KBM-7 (cell line): ENCODE measurements around the gene SLC25A41.

ENCODE experiments used
- DNase-seq: peaks from one replicate; pipeline ENCODE4 v3.0.0-alpha.2; 2015
- in situ Hi-C: fragments of 300-500 bp; cut with MboI; formaldehyde crosslinking; loops from 2 replicates; pipeline ENCODE4 v1.14.3; 2020; ENCODE audit warnings: low sequenced_read_pairs, low pct_unique_long_range_greater_than_20kb, mixed read lengths

The SLC25A41 gene

GRCh38 chr19:6433663-6434062, at the start of gene SLC25A41:
Gene SLC25A41, minus strand, starts transcription at chr19:6433763. Its CDS starts 70 bp downstream, at chr19:6433693.
- in situ Hi-C loops, result no loop called here
- no peak for DNase-seq

DNA sequence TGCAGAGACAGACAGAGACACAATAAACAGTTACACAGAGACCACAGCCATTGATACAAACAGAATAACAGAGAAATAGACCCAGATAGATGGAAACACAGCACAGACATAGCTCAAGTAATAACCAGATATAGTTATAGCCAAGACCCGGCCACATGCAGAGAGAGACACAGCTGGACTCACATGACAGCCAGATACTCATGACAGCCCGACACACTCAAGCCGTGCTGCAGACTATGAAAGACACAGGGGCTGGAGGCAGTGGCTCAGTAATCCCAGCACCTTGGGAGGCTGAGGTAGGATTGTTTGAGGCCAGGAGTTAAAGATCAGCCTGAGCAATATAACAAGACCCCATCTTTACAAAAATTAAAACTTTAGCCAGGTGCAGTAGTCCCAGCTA, 49.7 kb upstream of the SLC25A41 start:
- in situ Hi-C loops, result no loop called here
- DNase-seq, result no peak

GRCh38 chr19:6482343-6482686, 48.8 kb upstream of the SLC25A41 start:
- in situ Hi-C loops, result no loop called here
- no peak for DNase-seq

DNA sequence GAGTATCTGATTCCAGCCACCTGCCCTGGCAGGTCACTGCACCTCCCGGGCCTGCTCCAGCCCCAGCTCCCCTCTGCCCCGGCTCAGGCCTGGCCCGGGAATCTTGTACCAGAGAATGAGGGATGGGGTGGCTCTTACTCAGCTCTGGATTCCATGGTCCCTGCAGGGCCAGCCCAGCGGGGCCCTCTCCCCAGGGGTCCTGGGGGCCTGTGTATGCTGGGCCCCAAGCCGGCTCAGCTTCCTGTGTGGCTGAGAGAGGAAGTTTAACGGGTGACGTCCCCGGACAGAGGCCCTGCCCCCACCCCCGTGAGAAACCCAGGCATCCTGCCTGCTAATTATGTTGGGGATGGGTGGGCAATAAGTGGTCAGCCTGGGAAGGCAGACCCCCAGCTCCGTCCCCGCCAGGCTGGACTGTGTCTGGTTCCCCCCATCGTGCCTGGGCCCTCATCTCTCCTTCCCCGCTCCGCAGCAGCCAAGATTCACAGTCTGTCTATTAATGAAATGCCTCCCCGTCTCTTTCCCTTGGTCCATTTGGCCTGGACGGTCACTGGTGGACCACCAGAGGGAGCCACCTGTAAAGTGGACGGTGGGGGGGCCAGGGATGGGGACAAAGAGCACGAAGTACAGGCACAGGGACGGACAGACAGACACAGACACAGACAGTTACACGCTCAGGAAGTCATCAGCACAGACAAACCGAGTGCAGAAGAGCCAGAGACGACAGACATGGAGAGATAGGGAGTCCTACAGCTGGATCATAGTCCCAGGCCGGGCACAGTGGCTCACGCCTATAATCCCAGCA, 48.2 kb upstream of the SLC25A41 start, which contains the start of gene DENND1C:
Gene DENND1C, minus strand, starts transcription at position 247 of the 802 bp plus-strand sequence. Its CDS starts 92 bp downstream, at position 155.
- in situ Hi-C loops, result no loop called here
- peak; percentile 75 for DNase-seq

DNA sequence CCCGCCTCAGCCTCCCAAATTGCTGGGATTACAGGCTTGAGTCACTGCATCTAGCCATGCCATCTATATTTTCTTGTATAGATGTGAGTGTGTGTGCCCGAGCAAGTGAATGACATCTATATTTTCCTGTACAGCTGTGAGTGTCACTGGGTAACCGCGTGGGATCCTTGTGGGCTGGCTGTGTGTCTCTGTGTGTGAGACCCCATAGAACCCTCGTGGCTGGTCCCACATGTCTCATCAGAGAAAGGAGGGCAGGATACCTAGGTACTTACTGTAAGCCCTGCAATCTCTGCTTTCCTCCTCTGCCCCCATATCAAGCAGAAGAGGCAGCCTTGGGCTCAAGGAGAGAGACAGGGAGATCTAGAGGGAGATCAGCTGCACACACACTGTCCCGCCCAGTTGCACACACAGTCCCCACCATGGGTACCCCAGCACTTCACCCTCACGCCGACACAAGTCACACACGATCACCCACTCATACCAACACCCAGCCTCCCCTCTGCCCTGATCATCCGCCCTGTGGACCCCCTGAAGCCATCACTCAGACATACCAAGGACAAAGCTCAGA, 47.4 kb upstream of the SLC25A41 start:
- in situ Hi-C loops, result no loop called here
- DNase-seq, result no peak

GRCh38 chr19:6479836-6480398, 46.4 kb upstream of the SLC25A41 start:
- in situ Hi-C loops, result no loop called here
- no peak for DNase-seq

- no peak for DNase-seq
- in situ Hi-C loops, result no loop called here
These were observed 45.3 kb upstream of the SLC25A41 start for GRCh38 chr19:6478815-6479214.

- DNase-seq, result no peak
- in situ Hi-C loops, result no loop called here
These were observed 43.4 kb upstream of the SLC25A41 start for GRCh38 chr19:6476896-6477431.

DNA sequence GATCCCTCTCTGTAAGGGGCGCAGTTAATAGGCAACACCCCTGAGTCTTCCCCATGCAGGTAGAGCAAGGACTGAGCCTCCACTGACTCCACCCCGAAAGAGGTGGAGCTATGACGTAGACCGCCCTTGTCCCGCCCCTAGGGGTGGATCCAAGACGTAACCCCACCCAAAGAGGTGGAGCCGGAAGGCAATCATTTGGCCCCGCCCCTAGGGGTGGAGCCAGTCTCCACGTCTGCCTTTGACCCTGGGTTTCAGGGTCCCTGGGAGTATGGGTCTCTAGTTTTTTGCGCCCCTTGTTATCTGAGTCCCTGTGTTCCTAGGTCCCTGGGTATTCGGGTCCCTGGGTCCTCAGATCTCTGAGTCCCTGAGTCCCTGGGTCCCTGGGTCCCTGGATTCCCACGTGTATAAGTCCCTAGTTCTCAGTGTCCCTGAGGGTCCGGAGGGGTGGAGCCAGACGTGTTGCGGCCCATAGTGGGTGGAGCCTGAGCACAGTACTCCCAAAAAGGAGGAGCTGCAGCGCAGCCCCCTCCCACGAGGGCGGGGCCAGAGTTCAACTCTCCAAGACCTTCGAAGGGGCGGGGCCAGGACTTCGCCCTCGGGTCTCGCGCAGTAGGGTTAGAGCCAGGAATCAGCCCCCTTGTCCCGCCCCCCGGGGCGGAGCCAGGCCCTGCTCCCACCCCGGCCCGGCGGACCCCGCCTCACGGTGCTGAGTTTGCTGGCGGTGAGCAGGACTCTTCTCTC, 42.8 kb upstream of the SLC25A41 start:
- in situ Hi-C loops, result no loop called here
- no peak for DNase-seq

DNA sequence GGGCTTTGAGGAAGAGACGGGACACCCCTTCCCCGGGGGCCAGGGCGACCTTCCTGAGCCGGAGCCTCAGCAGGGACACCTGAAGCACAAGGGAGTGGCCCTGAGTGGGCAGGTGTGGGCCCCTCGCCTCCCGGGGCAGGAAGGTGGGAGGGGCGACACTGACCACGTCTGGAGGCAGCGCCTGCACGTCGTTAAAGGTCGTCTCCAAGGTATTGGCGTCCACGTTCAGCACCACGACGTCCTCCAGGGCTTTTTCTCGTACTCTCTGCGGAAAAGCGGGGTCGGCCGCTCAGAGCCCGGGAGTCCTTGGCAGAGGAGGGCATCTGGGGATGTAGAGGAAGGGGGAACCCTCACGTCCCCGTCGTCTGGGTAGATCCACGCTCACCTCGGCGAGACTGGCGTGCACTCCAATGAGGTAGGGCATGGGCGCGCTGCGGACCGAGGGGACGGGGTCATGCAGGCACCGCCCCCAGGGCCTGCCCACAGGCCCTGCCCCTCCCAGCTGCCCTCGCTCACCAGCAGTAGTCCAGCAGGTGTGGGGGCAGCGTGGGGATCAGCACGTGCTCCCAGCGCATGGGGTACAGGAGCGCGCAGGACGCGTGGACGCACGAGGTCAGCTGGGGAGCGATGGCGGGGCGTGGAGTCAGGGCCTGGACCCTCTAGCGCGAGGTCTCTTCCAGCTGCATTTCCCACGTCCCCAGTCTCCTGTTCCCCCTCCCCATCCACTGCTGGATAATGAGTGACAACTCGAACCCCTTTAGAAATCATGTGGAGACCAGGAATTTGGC, 42.0 kb upstream of the SLC25A41 start:
- in situ Hi-C loops, result no loop called here
- no peak for DNase-seq

DNA sequence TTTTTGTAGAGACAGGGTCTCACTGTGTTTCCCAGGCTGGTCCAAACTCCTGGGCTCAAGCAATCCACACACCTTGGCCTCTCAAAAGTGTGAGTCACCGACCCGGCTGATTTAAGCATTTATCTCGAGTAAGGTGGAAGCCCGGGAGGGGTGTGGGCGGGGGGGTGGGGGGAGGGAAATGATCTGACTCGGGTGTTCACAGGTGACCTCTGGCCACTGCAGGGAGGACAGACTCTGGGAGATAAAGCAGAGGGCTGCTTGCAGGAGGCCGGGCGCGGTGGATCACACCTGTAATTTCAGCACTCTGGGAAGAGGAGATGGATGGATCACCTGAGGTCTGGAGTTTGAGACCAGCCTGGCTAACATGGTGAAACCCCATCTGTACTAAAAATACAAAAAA, 40.1 kb upstream of the SLC25A41 start:
- in situ Hi-C loops, result no loop called here
- no peak for DNase-seq

GRCh38 chr19:6472713-6473112, 39.1 kb upstream of the SLC25A41 start:
- in situ Hi-C loops, result no loop called here
- DNase-seq, result no peak

GRCh38 chr19:6471076-6471475, 37.5 kb upstream of the SLC25A41 start:
- in situ Hi-C loops, result no loop called here
- no peak for DNase-seq

- in situ Hi-C loops, result no loop called here
- no peak for DNase-seq
These were observed 36.6 kb upstream of the SLC25A41 start for GRCh38 chr19:6470173-6470572.

DNA sequence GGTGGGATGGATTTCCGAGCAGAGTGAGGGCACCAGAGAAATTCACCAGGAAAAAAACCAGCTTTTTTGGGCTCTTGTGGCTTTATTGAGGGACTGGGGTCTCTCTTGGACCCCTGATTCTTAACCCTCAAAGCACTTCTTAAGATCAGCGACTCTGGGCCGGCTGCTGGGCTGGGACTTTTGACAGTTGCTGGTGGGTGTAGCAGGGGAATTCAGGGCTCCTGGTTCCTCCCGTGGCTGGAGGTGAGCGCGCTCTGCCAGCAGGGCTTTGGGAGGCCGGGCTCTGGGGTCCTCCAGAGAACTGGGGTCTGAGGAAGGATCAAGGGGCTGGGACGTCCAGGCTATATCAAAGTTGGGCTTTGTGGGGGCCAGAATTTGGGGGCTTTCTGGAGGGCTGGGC, 33.8 kb upstream of the SLC25A41 start:
- no peak for DNase-seq
- in situ Hi-C loops, result no loop called here

- no peak for DNase-seq
- in situ Hi-C loops, result no loop called here
These were observed 33.1 kb upstream of the SLC25A41 start for GRCh38 chr19:6466526-6467248.

DNA sequence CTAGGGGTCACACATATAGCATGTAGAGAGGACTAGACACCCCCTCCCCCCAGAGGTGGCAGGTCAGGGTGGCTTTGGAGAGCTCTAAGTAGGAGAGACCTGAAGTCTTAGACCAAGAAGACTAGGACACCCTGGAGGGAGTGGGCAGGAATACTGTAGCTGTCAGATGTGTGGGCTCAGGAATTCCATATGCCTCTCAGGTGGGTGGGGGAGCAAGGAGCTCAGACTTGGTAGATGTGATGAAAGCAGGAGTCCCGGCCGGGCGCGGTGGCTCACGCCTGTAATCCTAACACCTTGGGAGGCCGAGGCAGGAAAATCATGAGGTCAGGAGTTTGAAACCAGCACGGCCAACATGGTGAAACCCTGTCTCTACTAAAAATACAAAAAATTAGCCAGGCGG, 32.1 kb upstream of the SLC25A41 start:
- DNase-seq, result no peak
- in situ Hi-C loops, result no loop called here

DNA sequence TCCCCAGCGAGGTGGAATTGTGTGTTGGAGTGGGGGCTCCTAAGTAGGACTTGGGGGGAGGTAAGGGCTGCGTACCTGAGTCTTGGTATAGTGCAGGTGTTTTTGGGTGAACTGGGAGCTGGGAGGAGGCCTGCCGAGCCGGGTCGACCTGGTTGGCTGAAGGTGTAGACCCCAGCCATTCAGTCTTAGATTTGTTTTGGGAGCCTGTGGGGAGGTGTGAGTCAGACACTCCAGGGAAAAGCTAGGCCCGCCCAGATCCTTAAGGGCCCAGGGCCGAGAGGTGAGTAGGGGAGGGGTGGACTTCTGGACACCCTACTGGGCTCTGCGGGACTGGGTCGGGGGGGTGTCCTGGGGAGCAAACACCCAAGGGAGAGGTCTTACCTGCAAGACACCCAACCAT, 31.4 kb upstream of the SLC25A41 start:
- in situ Hi-C loops, result no loop called here
- no peak for DNase-seq
